T-helper 2 cell treated with Interferon-gamma antibody and Interleukin-4, amounts not matched to agents 5 μg/mL and 100 μg/mL, for 36 hours (primary cell): ENCODE measurements around the gene GDPD5.
A peak's percentile ranks its signal among the peaks of the same experiment; 100 is the strongest.

ENCODE experiments used
- DNase-seq: peaks from one replicate; pipeline ENCODE4 v3.0.0; 2021; ENCODE audit warnings: low spot score
- H3K27ac Mint-ChIP-seq: one replicate; pipeline ENCODE4 v1.8.0; 2021; ENCODE audit warnings: mild to moderate bottlenecking, mixed read lengths
- H3K27me3 Mint-ChIP-seq: one replicate; pipeline ENCODE4 v1.8.0; 2021; ENCODE audit warnings: low read depth, mixed read lengths
- H3K36me3 Mint-ChIP-seq: one replicate; pipeline ENCODE4 v1.8.0; 2021; ENCODE audit warnings: low read depth, mixed read lengths
- H3K4me1 Mint-ChIP-seq: one replicate; pipeline ENCODE4 v1.8.0; 2021; ENCODE audit warnings: low read depth, mixed read lengths
- H3K4me3 Mint-ChIP-seq: one replicate; pipeline ENCODE4 v1.8.0; 2022; ENCODE audit warnings: mild to moderate bottlenecking, moderate library complexity, mixed read lengths
- H3K9me3 Mint-ChIP-seq: one replicate; pipeline ENCODE4 v1.8.0; 2021; ENCODE audit warnings: mixed read lengths

GDPD5 gene

DNA sequence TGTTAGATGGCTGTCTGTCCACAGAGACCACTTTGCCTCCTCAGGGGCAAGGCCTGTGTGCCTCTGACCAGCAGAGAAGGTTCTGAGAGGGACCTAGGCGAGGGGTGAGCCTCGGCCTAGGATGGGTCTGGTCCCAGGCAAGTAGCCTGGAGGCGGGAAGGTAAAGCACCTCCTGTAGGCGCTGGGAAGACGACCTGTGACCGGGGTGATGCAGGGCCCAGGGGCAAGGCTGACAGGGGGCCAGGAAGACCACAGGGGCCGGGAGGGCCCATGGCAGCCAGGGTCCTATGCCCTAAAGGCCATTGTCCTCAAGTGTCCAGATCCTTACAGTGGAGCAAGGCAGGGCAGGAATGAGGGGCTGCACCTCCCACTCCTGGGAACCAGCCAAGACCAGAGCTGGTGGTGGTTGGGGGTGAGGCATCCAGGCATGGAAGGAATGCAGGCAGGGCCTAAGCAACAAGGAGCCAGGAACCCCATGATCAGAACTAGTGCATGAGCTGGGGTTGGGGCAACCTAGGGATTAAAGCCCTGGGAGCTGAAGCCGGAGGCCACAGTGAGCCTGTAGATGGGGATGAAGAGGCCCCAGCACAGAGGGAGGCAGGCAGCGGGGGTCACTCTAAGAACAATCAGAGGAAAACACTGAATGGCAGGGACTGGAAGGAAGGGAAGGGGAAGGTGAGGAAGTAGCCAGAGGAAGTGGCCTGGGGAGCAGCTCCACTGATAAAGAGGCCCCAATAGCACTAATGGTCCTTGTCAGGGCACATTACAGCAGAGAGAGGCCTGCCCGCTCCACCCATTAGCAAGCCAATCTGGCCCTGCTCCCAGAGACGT is 59.8 kb downstream of the GDPD5 start:
- Mint-ChIP-seq H3K4me3 (no peak overlapping the region), H3K27me3 (no peaks in the 10 kb centered on the region), H3K4me1 (no peaks in the 10 kb centered on the region), H3K9me3 (no peaks in the 10 kb centered on the region), H3K27ac (no peak overlapping the region), H3K36me3 (no peaks in the 10 kb centered on the region)
- DNase-seq = no peak

DNA sequence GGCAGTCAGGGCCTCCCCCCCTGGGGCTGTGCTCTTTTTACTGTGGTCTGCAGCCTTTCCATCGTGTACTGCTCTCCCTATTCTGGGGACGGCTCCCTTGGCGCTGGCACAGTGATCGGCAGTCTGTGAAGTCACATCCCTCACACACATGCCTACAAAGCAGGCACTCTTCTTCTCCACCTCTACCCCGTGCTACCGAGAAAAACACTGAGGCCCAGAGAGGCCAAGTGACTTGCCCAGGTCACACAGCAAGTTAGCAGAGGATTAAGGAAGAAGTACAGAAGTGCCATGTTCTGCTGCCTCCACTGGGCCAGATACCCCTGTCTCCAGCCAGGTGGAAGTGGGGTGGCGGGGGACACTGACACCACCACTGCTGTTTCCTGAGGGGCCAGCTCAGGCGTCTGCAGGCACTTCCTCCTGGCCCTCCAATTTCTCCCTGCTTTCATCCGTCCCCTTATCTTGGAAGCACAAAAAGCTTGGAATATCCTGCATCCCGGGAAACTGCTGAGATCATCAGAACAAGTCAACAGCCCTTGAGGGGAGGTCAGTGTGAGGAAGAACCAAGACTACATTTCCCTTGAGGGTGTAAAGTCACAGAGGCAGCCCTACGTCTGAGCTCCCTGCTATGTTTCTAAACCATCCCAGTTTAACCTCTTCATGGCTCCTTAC is 62.5 kb downstream of the GDPD5 start:
- no peak overlapping the region for H3K27ac Mint-ChIP-seq
- no peaks in the 10 kb centered on the region for H3K36me3 Mint-ChIP-seq
- no peaks in the 10 kb centered on the region for H3K9me3 Mint-ChIP-seq
- H3K4me1 Mint-ChIP-seq = no peaks in the 10 kb centered on the region
- no peak overlapping the region for H3K4me3 Mint-ChIP-seq
- DNase-seq = no peak
- no peaks in the 10 kb centered on the region for H3K27me3 Mint-ChIP-seq

DNA sequence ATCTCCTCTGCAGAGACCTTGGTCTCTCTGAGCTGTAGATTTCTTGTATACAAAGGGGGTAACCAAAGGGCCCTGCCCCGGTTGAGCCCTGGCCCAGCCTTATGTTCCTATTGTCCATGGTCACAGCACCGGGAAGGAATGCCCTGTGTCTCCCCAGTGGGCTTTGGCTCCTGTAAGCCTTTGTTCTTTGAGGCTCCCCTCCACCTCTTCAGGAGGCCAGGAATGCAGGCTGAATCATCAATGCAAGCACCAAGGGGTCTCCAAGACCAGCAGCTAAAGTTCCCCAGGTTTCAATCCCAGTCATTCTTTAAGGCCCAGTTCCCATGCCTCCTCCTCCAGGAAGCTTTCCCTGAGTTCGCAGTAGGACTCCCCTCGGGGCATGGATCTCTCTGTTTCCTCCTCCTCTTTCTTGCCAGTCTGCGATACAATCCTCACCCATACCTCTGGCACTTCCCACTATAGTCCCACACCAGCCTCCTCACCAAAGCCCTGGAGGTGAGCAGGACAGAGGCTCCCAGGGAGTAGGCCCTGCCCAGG is 63.6 kb downstream of the GDPD5 start:
- Mint-ChIP-seq H3K9me3 (no peaks in the 10 kb centered on the region), H3K4me3 (no peak overlapping the region), H3K27ac (no peak overlapping the region), H3K27me3 (no peaks in the 10 kb centered on the region), H3K4me1 (no peaks in the 10 kb centered on the region), H3K36me3 (no peaks in the 10 kb centered on the region)
- DNase-seq = no peak

DNA sequence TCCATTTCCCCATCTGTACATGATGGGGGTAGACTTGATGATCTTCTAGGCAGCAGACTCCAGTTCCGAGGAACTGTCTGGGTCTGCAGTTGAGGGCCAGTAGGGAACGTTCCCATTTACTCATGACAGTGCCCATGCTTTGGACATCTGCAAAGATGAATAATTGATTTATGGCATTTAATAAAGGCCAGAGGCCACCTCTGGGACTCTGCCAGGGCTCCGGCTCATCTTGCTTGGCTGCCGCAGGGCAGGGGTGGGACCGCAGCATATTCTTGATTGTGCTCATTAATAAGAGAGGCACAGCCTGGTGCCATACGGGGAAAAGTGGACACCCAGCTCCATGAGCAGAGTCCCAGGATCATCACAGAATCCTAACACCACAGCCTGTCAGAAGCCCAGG is 64.6 kb downstream of the GDPD5 start:
- Mint-ChIP-seq H3K27ac (no peak overlapping the region), H3K4me3 (no peak overlapping the region), H3K4me1 (no peaks in the 10 kb centered on the region), H3K9me3 (no peaks in the 10 kb centered on the region), H3K36me3 (no peaks in the 10 kb centered on the region), H3K27me3 (no peaks in the 10 kb centered on the region)
- DNase-seq = no peak

DNA sequence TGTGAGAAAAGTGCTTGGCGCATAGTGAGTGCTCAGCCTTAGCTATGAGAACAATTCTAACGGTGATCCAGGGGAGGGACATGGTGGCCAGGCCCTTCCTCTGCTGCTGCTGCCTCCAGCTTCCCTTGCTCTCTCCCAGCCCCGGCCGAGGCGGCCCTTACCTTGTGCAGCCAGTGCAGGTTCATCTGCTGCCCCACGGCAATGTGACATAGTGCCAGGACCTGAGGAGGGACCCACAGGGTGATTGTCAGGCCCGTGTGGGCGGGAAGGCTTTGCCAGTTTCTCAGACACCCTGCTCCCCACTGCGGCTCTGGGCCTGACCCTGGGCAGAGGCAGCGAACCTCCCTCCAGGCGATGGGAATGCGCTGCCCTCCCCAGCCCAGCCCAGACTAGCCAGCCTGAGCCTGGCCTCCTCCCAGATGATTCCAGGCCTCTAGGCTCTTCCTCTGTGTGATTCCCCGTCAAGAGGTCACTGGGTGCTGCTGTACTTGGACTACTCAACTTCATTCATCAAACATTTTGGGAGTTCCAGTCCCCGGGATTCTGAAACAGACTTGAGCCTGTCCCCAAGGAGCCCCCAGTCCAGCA is 69.1 kb downstream of the GDPD5 start:
- H3K4me1 Mint-ChIP-seq = no peaks in the 10 kb centered on the region
- no peak for DNase-seq
- H3K36me3 Mint-ChIP-seq = no peaks in the 10 kb centered on the region
- no peak overlapping the region for H3K27ac Mint-ChIP-seq
- no peak overlapping the region for H3K4me3 Mint-ChIP-seq
- H3K27me3 Mint-ChIP-seq = no peaks in the 10 kb centered on the region
- H3K9me3 Mint-ChIP-seq = no peaks in the 10 kb centered on the region

DNA sequence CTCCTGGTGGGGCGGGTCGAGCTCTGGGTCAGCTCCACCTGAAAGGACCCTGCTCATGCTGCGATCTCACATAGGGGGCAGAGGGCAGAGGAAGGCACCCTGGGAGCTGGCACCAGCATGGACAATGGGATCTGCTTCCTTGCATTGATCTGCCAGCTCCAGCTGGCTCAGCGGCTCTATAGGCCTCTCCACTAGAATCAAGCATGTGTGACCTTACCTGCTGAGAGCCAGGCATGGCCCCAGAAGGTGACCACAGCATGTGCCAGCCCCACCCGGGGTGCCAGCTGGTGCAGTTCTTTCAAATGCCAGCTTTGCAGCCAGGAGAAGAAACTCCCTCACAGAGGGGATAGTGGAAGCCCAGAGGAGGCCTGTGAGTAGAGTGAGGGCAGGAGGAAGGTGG is 70.8 kb downstream of the GDPD5 start:
- no peaks in the 10 kb centered on the region for H3K27me3 Mint-ChIP-seq
- H3K9me3 Mint-ChIP-seq = no peaks in the 10 kb centered on the region
- no peak for DNase-seq
- H3K4me1 Mint-ChIP-seq = no peaks in the 10 kb centered on the region
- H3K27ac Mint-ChIP-seq = peak overlapping the region; percentile 36
- H3K4me3 Mint-ChIP-seq = no peak overlapping the region
- H3K36me3 Mint-ChIP-seq = no peaks in the 10 kb centered on the region

DNA sequence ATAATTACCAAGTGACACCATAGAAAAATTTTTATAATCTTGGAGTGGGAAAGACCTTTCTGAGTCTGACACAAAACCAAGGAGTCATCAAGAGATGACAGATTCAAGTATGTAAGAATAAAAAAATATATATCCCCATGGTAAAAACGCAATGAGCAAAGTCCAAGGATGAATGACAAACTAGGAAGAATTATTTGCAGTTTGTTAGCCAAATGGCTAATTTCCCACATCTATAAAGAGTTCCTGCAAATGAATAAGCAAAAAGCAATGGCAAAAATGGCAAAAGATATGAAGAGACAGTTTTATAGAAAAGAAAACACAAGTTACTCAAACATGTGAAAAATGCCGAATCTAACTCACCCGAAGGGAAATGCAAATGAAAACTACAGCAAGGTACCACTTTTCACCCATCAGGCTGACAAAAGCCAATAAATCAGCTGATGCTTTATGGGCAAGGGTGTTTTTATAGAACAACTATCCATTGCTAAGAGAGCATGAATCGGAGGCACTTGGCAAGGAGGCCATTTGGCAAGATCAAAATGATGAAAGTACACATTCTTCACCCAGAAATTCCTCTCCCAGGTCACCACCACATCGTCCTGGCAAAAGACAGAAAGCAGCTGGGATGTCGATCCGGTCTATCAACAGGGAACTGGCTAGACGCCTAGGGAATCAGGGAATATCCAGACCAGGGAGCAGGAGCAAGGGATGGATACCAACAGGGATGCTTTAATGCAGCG is 71.7 kb downstream of the GDPD5 start:
- H3K9me3 Mint-ChIP-seq = no peaks in the 10 kb centered on the region

DNA sequence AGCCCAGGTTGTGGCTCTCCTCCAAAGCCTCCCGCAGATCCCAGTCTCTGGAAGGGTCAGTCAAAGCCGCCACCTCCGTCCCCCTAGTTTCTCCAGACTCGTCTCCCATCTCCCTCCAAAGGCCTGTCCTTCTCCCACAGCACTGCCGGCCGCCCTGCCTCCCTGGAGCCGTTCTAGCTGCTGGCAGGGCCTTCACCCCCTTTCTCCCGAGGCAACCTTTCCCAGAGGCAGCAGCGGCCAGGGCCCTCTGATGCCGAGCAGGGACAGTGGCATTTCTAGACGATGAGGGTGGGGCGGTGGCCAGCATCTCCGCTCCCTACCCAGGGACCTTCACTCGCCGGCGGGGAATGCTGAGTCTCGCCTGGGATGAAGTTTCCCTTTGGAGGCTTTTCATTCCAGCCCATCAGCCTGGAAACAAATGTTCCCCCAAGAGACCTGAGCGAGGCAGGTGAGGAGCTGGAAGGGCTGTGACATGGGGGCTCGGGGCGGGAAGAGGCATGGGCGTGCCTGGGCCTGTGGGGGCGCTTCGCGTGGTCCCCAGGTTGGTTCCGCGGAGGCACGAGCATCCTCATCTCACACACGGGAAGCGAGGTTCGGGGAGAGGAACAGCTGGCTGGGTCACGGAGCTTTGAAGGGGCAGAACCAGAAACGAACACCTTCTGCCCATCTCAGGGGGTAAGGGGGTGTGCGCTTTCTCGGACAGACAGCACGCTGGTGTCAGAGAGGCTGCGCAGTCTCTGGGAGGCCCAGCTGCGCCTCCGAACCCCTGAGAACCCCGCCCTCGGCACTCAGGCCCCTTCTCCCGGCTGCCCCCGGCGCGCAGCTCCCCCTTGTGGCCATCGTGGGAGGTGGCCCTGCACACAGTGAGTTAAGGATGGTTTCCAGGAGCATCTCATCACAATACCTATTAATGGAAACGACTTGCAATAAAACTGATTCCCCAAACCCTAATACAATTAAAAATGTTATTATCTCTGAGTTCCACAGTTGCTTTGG is 74.6 kb downstream of the GDPD5 start:
- H3K36me3 Mint-ChIP-seq = no peaks in the 10 kb centered on the region
- H3K9me3 Mint-ChIP-seq = no peaks in the 10 kb centered on the region
- no peak overlapping the region for H3K27ac Mint-ChIP-seq
- no peak overlapping the region for H3K4me3 Mint-ChIP-seq
- no peaks in the 10 kb centered on the region for H3K27me3 Mint-ChIP-seq
- H3K4me1 Mint-ChIP-seq = no peaks in the 10 kb centered on the region
- DNase-seq = no peak

More for the DNA sequence above, 71.7 kb downstream of the GDPD5 start:
- no peak for DNase-seq
- Mint-ChIP-seq H3K4me3 (no peak overlapping the region), H3K4me1 (no peaks in the 10 kb centered on the region), H3K27me3 (no peaks in the 10 kb centered on the region), H3K27ac (no peak overlapping the region), H3K36me3 (no peaks in the 10 kb centered on the region)

DNA sequence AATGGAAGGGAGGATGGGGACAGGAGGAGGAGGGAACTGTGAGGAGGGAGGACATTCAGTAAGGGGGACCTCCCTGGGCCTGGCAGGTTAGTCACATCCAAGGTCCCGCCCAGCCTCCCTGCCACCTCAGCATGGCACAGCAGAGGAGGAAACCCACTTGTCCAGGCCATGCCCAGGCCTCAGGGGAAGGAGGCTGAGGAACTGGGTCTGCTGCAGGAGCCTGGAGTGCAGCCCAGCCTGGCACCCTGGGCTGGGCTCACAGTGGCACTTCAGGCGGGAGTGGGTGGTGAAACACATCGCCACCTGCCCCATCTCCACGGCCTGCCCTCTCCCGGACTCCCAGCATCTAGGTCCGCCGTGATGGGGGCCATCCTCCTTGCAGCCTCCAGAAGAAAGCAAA is 75.5 kb downstream of the GDPD5 start:
- H3K9me3 Mint-ChIP-seq = no peaks in the 10 kb centered on the region
- no peaks in the 10 kb centered on the region for H3K4me1 Mint-ChIP-seq
- no peak overlapping the region for H3K4me3 Mint-ChIP-seq
- no peak for DNase-seq
- no peaks in the 10 kb centered on the region for H3K27me3 Mint-ChIP-seq
- H3K27ac Mint-ChIP-seq = no peak overlapping the region
- no peaks in the 10 kb centered on the region for H3K36me3 Mint-ChIP-seq

DNA sequence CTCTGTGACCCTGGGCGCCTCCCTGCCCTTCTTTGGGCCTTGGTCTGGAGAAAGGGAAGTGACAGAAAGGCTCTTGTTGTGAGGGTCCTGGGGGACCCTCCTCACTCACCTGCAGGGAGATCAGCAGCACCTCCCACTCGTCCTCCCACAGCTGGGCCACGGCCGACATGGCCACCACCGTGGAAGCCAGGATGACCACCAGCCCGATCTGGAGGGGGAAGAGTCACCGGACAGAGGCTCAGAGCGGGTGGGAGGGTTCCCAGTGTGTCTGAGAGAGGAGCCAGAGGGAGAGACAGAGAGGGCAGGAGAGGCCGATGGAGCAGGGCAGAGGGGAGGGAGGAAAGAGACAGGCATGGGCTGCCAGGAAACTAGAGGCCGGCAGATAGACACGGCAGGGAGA is 76.0 kb downstream of the GDPD5 start:
- Mint-ChIP-seq H3K9me3 (no peaks in the 10 kb centered on the region), H3K27ac (no peak overlapping the region), H3K4me3 (no peak overlapping the region), H3K4me1 (no peaks in the 10 kb centered on the region), H3K27me3 (no peaks in the 10 kb centered on the region), H3K36me3 (no peaks in the 10 kb centered on the region)
- no peak for DNase-seq

DNA sequence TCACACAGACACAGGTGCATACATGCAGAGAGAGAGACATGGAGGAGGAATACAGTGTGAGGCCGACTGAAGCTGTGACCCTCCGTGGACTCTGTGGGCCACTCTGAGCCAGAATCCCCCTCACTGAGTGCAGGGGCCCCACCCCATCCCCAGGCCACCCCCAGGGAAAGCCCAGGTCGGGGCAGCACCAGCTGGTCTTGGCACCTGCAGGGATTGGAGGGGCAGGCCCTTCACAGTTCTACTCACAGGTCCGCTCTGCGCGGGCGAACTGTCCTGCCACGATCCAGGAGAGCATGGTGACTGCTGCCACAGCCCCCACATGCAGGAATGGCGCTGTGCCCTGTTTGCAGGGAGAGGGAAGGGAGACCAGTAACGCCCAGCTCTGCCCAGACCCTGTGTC is 76.5 kb downstream of the GDPD5 start:
- Mint-ChIP-seq H3K4me3 (no peak overlapping the region), H3K27ac (no peak overlapping the region), H3K9me3 (no peaks in the 10 kb centered on the region), H3K36me3 (no peaks in the 10 kb centered on the region), H3K27me3 (no peaks in the 10 kb centered on the region), H3K4me1 (no peaks in the 10 kb centered on the region)
- no peak for DNase-seq

DNA sequence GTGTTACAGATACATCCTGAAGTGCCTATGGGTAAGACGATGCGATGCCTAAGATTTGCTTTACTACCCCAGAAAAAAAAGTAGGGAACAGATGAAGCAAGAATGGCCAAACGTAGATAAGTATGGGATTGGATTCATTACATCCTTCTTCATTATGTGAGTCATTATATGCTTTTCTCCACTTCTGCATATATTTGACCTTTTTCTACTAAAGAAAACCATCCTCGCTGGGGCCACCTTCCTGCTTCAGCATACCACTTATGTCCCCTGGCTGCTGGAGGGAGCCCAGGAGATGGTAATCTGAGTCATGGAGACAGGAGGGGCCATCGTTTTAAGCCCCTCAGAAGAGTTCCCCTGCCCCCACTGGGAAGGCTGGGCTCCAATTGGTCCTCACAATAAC is 78.3 kb downstream of the GDPD5 start:
- no peaks in the 10 kb centered on the region for H3K4me1 Mint-ChIP-seq
- H3K36me3 Mint-ChIP-seq = no peaks in the 10 kb centered on the region
- no peak overlapping the region for H3K27ac Mint-ChIP-seq
- H3K9me3 Mint-ChIP-seq = no peaks in the 10 kb centered on the region
- H3K4me3 Mint-ChIP-seq = no peak overlapping the region
- DNase-seq = no peak
- no peaks in the 10 kb centered on the region for H3K27me3 Mint-ChIP-seq
